A549 (cell line): Measurements from ENCODE around the gene ZFP62. TPM values are rescaled to one million over a fixed set of nuclear protein-coding genes. Genes with fewer than 3 reads are reported as not detected.

Experiments
- ATAC-seq, 2 experiments: fragments of 200-7000 bp in 1 of 2; fragments of >200 bp in 1 of 2; cut with Nextera tagmentation in 1 of 2; cut with Tn5 transposase in 1 of 2; 3 replicates each; pipeline versions ENCODE4 v1.8.0 to v1.9.1; 2018 to 2020; ENCODE audit warnings: mild to moderate bottlenecking in 1 of 2, moderate library complexity in 1 of 2
- CTCF ChIA-PET: fragments of 300-600 bp; sonication (Branson Sonifier 250); formaldehyde crosslinking; extraction: SDS; loops from one replicate; lab custom pipeline; 2021; ENCODE audit warnings: antibody characterized with exemption, inconsistent platforms; lab: Yijun Ruan, JAX
- POLR2A ChIA-PET: fragments of 350-600 bp; formaldehyde crosslinking; extraction: SDS; loops from one replicate; lab custom pipeline; 2021; ENCODE audit warnings: antibody characterized with exemption, inconsistent platforms; lab: Yijun Ruan, JAX
- DNase-seq, 2 experiments: peaks; one replicate each; pipeline versions ENCODE4 v3.0.0 to v3.0.0-alpha.2; 2011 to 2016; ENCODE audit warnings: low read depth in 1 of 2, low spot score in 1 of 2
- FAIRE-seq: peaks from 2 replicates; lab custom pipeline; 2011; peaks lifted over from hg19 to GRCh38; lab: Jason Lieb, UNC
- H3K27ac ChIP-seq, 2 experiments: fragments of >200 bp; sonication (Bioruptor Twin); formaldehyde crosslinking; 3 replicates each; pipeline ENCODE4 v1.5.1; 2016 to 2017
- H3K4me1 ChIP-seq: fragments of >200 bp; sonication (Bioruptor Twin); formaldehyde crosslinking; 3 replicates; pipeline ENCODE4 v1.6.1; 2016
- H3K4me2 ChIP-seq: fragments of >200 bp; sonication (Bioruptor Twin); formaldehyde crosslinking; 3 replicates; pipeline ENCODE4 v1.6.1; 2016
- H3K4me3 ChIP-seq: fragments of >200 bp; sonication (Bioruptor Twin); formaldehyde crosslinking; 3 replicates; pipeline ENCODE4 v1.5.1; 2016
- H3K9me3 ChIP-seq: fragments of >200 bp; sonication (Bioruptor Twin); formaldehyde crosslinking; 3 replicates; pipeline ENCODE4 v1.6.1; 2016
- ATOH8 ChIP-seq: fragments of 250-450 bp; sonication (Bioruptor Pico); IDR thresholded peaks from 2 replicates; pipeline ENCODE4 v1.5.0; 2020; ENCODE audit warnings: low read depth, mild to moderate bottlenecking, moderate library complexity
- BHLHE40 ChIP-seq: IDR thresholded peaks from 2 replicates; pipeline ENCODE4 v1.6.1; 2012; ENCODE audit warnings: low read depth, low read length, inconsistent platforms
- CEBPB ChIP-seq, 2 experiments: fragments of >200 bp in 1 of 2; sonication (Bioruptor Twin) in 1 of 2; formaldehyde crosslinking in 1 of 2; IDR thresholded peaks; 2 replicates each; pipeline ENCODE4 v1.6.1; 2012 to 2016
- CHD2 ChIP-seq: fragments of 150-350 bp; IDR thresholded peaks from 2 replicates; pipeline ENCODE4 v1.6.1; 2014; ENCODE audit warnings: low read length; ENCODE audit not compliant: partially characterized antibody
- CHD4 ChIP-seq: fragments of 200-600 bp; sonication (generic); IDR thresholded peaks from 2 replicates; pipeline ENCODE4 v1.6.1; 2016; ENCODE audit warnings: antibody characterized with exemption, mild to moderate bottlenecking, borderline replicate concordance
- ELK1 ChIP-seq: fragments of 150-350 bp; IDR thresholded peaks from 2 replicates; pipeline ENCODE4 v1.6.1; 2014; ENCODE audit warnings: low read depth, mild to moderate bottlenecking, low read length
- FOSL2 ChIP-seq, 2 experiments: fragments of 450-650 bp in 1 of 2; fragments of >200 bp in 1 of 2; sonication (Bioruptor Twin) in 1 of 2; formaldehyde crosslinking; IDR thresholded peaks; 2 replicates each; pipeline versions ENCODE4 v1.5.0 to v1.6.1; 2016 to 2020; ENCODE audit warnings: mild to moderate bottlenecking in 1 of 2, moderate library complexity in 1 of 2
- HES2 ChIP-seq: fragments of >200 bp; sonication (Bioruptor Twin); formaldehyde crosslinking; IDR thresholded peaks from 2 replicates; pipeline ENCODE4 v1.6.1; 2016
- HOXA7 ChIP-seq: fragments of 250-450 bp; sonication (Bioruptor Pico); IDR thresholded peaks from 2 replicates; pipeline ENCODE4 v1.5.0; 2020; ENCODE audit warnings: mild to moderate bottlenecking, moderate library complexity
- KDM5A ChIP-seq: fragments of 200-600 bp; sonication (generic); IDR thresholded peaks from 2 replicates; pipeline ENCODE4 v1.6.1; 2016; ENCODE audit warnings: antibody characterized with exemption, mild to moderate bottlenecking
- MYC ChIP-seq: IDR thresholded peaks from 2 replicates; pipeline ENCODE4 v1.6.1; 2012; ENCODE audit warnings: mild to moderate bottlenecking, inconsistent platforms, low read length, improper control_type of control experiment, borderline replicate concordance
- NPAS2 ChIP-seq: fragments of 250-450 bp; sonication (Bioruptor Pico); IDR thresholded peaks from 2 replicates; pipeline ENCODE4 v1.8.0; 2022; ENCODE audit warnings: mild to moderate bottlenecking, moderate library complexity, borderline replicate concordance
- NR3C1 ChIP-seq: fragments of >200 bp; sonication (Bioruptor Twin); formaldehyde crosslinking; IDR thresholded peaks from 3 replicates; pipeline ENCODE4 v1.6.1; 2017
- PBX3 ChIP-seq: IDR thresholded peaks from 2 replicates; pipeline ENCODE4 v1.6.1; 2012
- PHF8 ChIP-seq: fragments of 200-600 bp; sonication (generic); IDR thresholded peaks from 2 replicates; pipeline ENCODE4 v1.6.1; 2016; ENCODE audit warnings: low read depth, mild to moderate bottlenecking, antibody characterized with exemption, moderate library complexity, borderline replicate concordance
- POLR2AphosphoS2 ChIP-seq: conservative IDR thresholded peaks from 2 replicates; pipeline ENCODE4 v1.6.1; 2012; ENCODE audit warnings: low read length, improper control_type of control experiment, inconsistent platforms
- RAD21 ChIP-seq, 2 experiments: fragments of >200 bp in 1 of 2; sonication (Bioruptor Twin) in 1 of 2; formaldehyde crosslinking in 1 of 2; IDR thresholded peaks in 1 of 2; conservative IDR thresholded peaks in 1 of 2; 2 replicates in 1 of 2; 3 replicates in 1 of 2; pipeline ENCODE4 v1.6.1; 2012 to 2018; ENCODE audit warnings: inconsistent platforms in 1 of 2
- RCOR1 ChIP-seq: fragments of 150-350 bp; IDR thresholded peaks from 2 replicates; pipeline ENCODE4 v1.6.1; 2014; ENCODE audit warnings: antibody characterized with exemption, low read length, low read depth
- USF2 ChIP-seq: fragments of 450-650 bp; IDR thresholded peaks from 2 replicates; pipeline ENCODE4 v1.6.1; 2014; ENCODE audit warnings: antibody characterized with exemption
- ZC3H11A ChIP-seq: fragments of 450-650 bp; IDR thresholded peaks from 2 replicates; pipeline ENCODE4 v1.6.1; 2014; ENCODE audit warnings: antibody characterized with exemption, mild to moderate bottlenecking
- WGBS: methylation state at CpG from one replicate; pipeline ENCODE4 v1.1.6; 2017; ENCODE audit errors: missing lambda C conversion rate; 5-methylcytosine and 5-hydroxymethylcytosine counted together
- polyA plus RNA-seq, 4 experiments: library from polyadenylated mRNA; depleted of rRNA in 3 of 4; stranded (reverse); fragments of >200 nt; fragmentation: RNase III in 1 of 4; extraction: RNeasy Plus Mini Kit Qiagen cat#74134 plus additional on column Dnase treatment in 1 of 4; gene quantifications; 2 replicates in 3 of 4; 3 replicates in 1 of 4; pipeline ENCODE4 v1.2.3, GENCODE V29; 2011 to 2017

The ZFP62 gene
- polyA plus RNA-seq, 2 of the 4 experiments (the other 2 are of a cell fraction): 13.9 to 23.4 TPM

- no peaks in the 10 kb centered on the region for H3K9me3 ChIP-seq
These were observed 5.9 kb upstream of the ZFP62 start for GRCh38 chr5:180866985-180867384.

GRCh38 chr5:180865981-180866695 lies 5.1 kb upstream of the ZFP62 start:
- ChIA-PET CTCF (interaction anchor here (0.7 to 1.8 kb wide), 9 partner anchors 10 to 302 kb away, joined by 3 to 6 read pairs (median 4); no protein-coding TSS in a partner anchor), POLR2A (interaction anchor here (0.9 kb wide), 2 partner anchors 34 to 56 kb away, joined by 3 to 4 read pairs; no protein-coding TSS in a partner anchor)
- no peaks in the 10 kb centered on the region for H3K9me3 ChIP-seq
- H3K4me2 ChIP-seq: peak overlapping the region; percentile 70
- DNase-seq (peak; percentile 19 to 56), FAIRE-seq (no peak), ATAC-seq (peak; percentile 7 to 12; a peak in 2 of 6 replicates)
- H3K27ac ChIP-seq: peak overlapping the region; percentile 55 to 59; a peak in 5 of 6 replicates
- TF ChIP-seq CEBPB (IDR thresholded peaks at IDR 0.05): 0 out of 4 replicates have a peak, but pooled peaks have one; percentile 20 to 24
- no peak for TF ChIP-seq FOSL2 (IDR thresholded peaks at IDR 0.05)
- peak; percentile 22; the same call in 1 of the 2 replicates for TF ChIP-seq FOSL2 (CRISPR knock-in tag; IDR thresholded peaks at IDR 0.05)
- TF ChIP-seq POLR2AphosphoS2: no peak
- no peak for TF ChIP-seq RAD21 (conservative IDR thresholded peaks at IDR 0.05 in 1 of 2, IDR thresholded peaks at IDR 0.05 in 1 of 2)
- WGBS: 2% methylated on average over 5 of the region's 5 CpGs
- H3K4me1 ChIP-seq: peaks cover 33% of the 10 kb centered on the region
- peak overlapping the region; percentile 8; the same call in 1 of the 3 replicates for H3K4me3 ChIP-seq

More at GRCh38 chr5:180866985-180867384, 5.9 kb upstream of the ZFP62 start:
- Histone ChIP-seq H3K4me3 (no peak overlapping the region), H3K4me2 (peak overlapping the region; percentile 70)
- DNase-seq (no peak), FAIRE-seq (no peak)
- TF ChIP-seq NR3C1 (no peak), CHD4 (no peak), PHF8 (no peak), POLR2AphosphoS2 (no peak), PBX3 (no peak), BHLHE40 (no peak), CHD2 (no peak)
- TF ChIP-seq, all 56 proteins: peak for 0
- POLR2A ChIA-PET: no interaction called here
- 83% methylated on average over 10 of the region's 10 CpGs for WGBS
- Histone ChIP-seq H3K27ac (peak overlapping the region; percentile 55; a peak in 5 of 6 replicates), H3K4me1 (peaks cover 33% of the 10 kb centered on the region)
- CTCF ChIA-PET: interaction anchor here (0.7 to 4.3 kb wide), 7 partner anchors 9 to 301 kb away, joined by 3 to 24 read pairs (median 4); no protein-coding TSS in a partner anchor
- no peak; a peak in 1 of 6 replicates for ATAC-seq

- H3K27ac ChIP-seq: no peak overlapping the region
- no peaks in the 10 kb centered on the region for H3K9me3 ChIP-seq
- CTCF ChIA-PET: interaction anchor here (0.9 to 2.4 kb wide), 6 partner anchors 61 to 311 kb away, joined by 3 to 7 read pairs (median 6); no protein-coding TSS in a partner anchor
- no peak for ATAC-seq
- no peak for FAIRE-seq
- H3K4me2 ChIP-seq: no peak overlapping the region
- DNase-seq: no peak
- no peak for TF ChIP-seq ATOH8 (CRISPR knock-in tag)
- no peak for TF ChIP-seq RCOR1
- no peak for TF ChIP-seq MYC
- no peak for TF ChIP-seq HES2
- no peak for TF ChIP-seq CEBPB (IDR thresholded peaks at IDR 0.05)
- TF ChIP-seq KDM5A: no peak
- TF ChIP-seq HOXA7 (CRISPR knock-in tag): no peak
- no peak for TF ChIP-seq NPAS2 (CRISPR knock-in tag)
- TF ChIP-seq ZC3H11A: no peak
- no peak for TF ChIP-seq USF2
- no peak for TF ChIP-seq ELK1
- H3K4me3 ChIP-seq: no peak overlapping the region
- WGBS: 89% methylated on average over 11 of the region's 11 CpGs
- peaks cover 32% of the 10 kb centered on the region for H3K4me1 ChIP-seq
- POLR2A ChIA-PET: interaction anchor here (0.5 kb wide), 1 partner anchor 25 kb away, joined by 5 read pairs; no protein-coding TSS in a partner anchor
These were observed 1.6 kb upstream of the ZFP62 start for GRCh38 chr5:180862645-180863044.
